CD4-positive, CD25-positive, alpha-beta regulatory T cell (primary cell): ENCODE results near the gene PEX3. TPM values are rescaled to one million over a fixed set of nuclear protein-coding genes. Genes with fewer than 3 reads are reported as not detected.
"Not testable (repeated sequence)": the region's sequence is repeated elsewhere in the genome, so short reads cannot be mapped to it uniquely, and the experiment has no call there.

Experiments used
- ATAC-seq, 2 donors: fragments of 150-1000 bp; cut with Tn5 transposase; one replicate each; pipeline ENCODE4 v1.10.0; 2021; ENCODE audit warnings: low read depth in 2 of 2, moderate number of reproducible peaks in 2 of 2, moderate library complexity in 1 of 2
- DNase-seq, 3 donors: peaks; one replicate each; pipeline versions ENCODE4 v3.0.0 to v3.0.0-alpha.2; 2012 to 2022; ENCODE audit warnings: mixed read lengths in 1 of 3
- H3K27ac ChIP-seq: one replicate; pipeline ENCODE4 v1.7.0; 2013; ENCODE audit warnings: mild to moderate bottlenecking, low read length; ENCODE audit not compliant: insufficient read depth, poor library complexity, severe bottlenecking
- H3K27me3 ChIP-seq: one replicate; pipeline ENCODE4 v1.7.0; 2013; ENCODE audit warnings: low read length; ENCODE audit not compliant: control insufficient read depth, insufficient read depth
- H3K36me3 ChIP-seq: one replicate; pipeline ENCODE4 v1.7.0; 2013; ENCODE audit warnings: mild to moderate bottlenecking, low read length, moderate library complexity; ENCODE audit not compliant: control insufficient read depth, insufficient read depth
- H3K4me1 ChIP-seq: 2 replicates; pipeline ENCODE4 v1.7.0; 2013; ENCODE audit warnings: mild to moderate bottlenecking, low read length; ENCODE audit not compliant: insufficient read depth, control insufficient read depth, poor library complexity, severe bottlenecking
- H3K4me3 ChIP-seq: one replicate; pipeline ENCODE4 v1.7.0; 2013; ENCODE audit warnings: low read depth, mild to moderate bottlenecking, low read length, moderate library complexity
- H3K9me3 ChIP-seq, 2 experiments: 1 replicate in 1 of 2; 2 replicates in 1 of 2; pipeline ENCODE4 v1.7.0; 2013; ENCODE audit warnings: low read length in 2 of 2, mild to moderate bottlenecking in 1 of 2, moderate library complexity in 1 of 2; ENCODE audit not compliant: control insufficient read depth in 2 of 2
- H3K27ac Mint-ChIP-seq, 3 donors: one replicate each; pipeline ENCODE4 v1.8.0; 2020 to 2022; ENCODE audit warnings: mild to moderate bottlenecking in 3 of 3, mixed read lengths in 3 of 3, moderate library complexity in 2 of 3
- H3K27me3 Mint-ChIP-seq: one replicate; pipeline ENCODE4 v1.8.0; 2022; ENCODE audit warnings: mild to moderate bottlenecking, mixed read lengths
- H3K36me3 Mint-ChIP-seq: one replicate; pipeline ENCODE4 v1.8.0; 2020; ENCODE audit warnings: mixed read lengths
- H3K4me1 Mint-ChIP-seq, 4 donors: one replicate each; pipeline ENCODE4 v1.8.0; 2020 to 2022; ENCODE audit warnings: mixed read lengths in 4 of 4, mild to moderate bottlenecking in 1 of 4
- H3K4me3 Mint-ChIP-seq, 4 donors: one replicate each; pipeline ENCODE4 v1.8.0; 2020 to 2022; ENCODE audit warnings: mild to moderate bottlenecking in 4 of 4, mixed read lengths in 4 of 4, moderate library complexity in 3 of 4
- H3K9me3 Mint-ChIP-seq, 7 donors: one replicate each; pipeline ENCODE4 v1.8.0; 2020 to 2022; ENCODE audit warnings: mixed read lengths in 7 of 7, mild to moderate bottlenecking in 3 of 7, moderate library complexity in 2 of 7
- polyA plus RNA-seq, 4 donors: library from polyadenylated mRNA; unstranded; fragments of 300-500 nt; fragmentation: Illumina TruSeq; gene quantifications; one replicate each; pipeline ENCODE4 v1.2.3, GENCODE V29; 2021
- total RNA-seq: library from RNA; stranded (reverse); gene quantifications from one replicate; pipeline ENCODE4 v1.2.3, GENCODE V29; 2022

Gene PEX3
- total and polyA plus RNA-seq, 5 donors from 2014 or later = 12.8 to 29.6 (median 24.9) TPM

DNA sequence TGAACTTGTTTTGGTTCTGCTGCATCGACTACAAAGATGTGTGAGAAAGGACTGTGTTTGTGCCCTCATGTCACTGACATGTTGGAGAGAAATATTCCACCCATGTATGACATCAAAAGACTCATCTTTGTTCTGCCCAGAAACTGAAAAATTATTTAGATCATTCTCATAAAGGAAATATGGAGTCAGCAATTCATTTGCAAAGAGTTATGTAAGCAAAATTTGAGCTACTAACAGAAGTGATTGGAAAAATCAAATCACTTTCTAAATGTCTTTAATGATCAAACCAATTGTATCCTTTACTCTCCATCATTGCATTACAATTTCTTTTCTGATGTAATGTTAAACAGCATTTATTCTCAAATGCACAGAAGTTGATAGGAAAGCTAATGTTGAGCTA lies 19.4 kb upstream of the PEX3 start:
- Mint-ChIP-seq H3K4me3 (no peak overlapping the region), H3K9me3 (no peaks in the 10 kb centered on the region), H3K27ac (peak overlapping the region in 1 of 3 donors; percentile 33), H3K4me1 (peaks cover 0 to 13% (median 3%) of the 10 kb centered on the region in 4 donors), H3K36me3 (peaks cover 31% of the 10 kb centered on the region), H3K27me3 (no peaks in the 10 kb centered on the region)
- H3K4me3 ChIP-seq = no peak overlapping the region
- H3K36me3 ChIP-seq = peaks cover 11% of the 10 kb centered on the region
- DNase-seq = no peak
- H3K4me1 ChIP-seq = no peaks in the 10 kb centered on the region
- H3K9me3 ChIP-seq = no peaks in the 10 kb centered on the region
- ATAC-seq = no peak
- H3K27me3 ChIP-seq = no peaks in the 10 kb centered on the region
- H3K27ac ChIP-seq = no peak overlapping the region

DNA sequence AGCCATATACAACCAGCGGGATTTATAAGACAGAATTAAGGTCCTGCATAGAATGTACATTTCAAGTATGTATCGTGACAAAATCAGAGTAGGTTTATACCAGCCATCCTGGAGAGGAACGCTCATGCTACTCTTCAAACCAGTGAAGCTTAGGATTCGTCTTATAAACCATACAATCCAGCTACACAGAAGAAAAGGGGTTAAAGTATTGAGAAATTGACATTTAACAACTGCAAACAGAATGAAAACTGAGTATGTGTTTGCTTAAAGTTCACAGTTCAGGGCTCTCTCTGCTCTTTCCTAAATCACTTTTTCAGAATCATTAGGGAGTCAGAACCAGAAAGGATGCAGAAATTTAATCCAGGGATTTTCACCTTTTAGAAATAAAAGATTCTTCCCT lies 18.0 kb upstream of the PEX3 start:
- ATAC-seq (no peak), DNase-seq (no peak)
- peaks cover 15% of the 10 kb centered on the region for H3K36me3 ChIP-seq
- peaks cover 0 to 11% (median 0%) of the 10 kb centered on the region in 4 donors for H3K4me1 Mint-ChIP-seq
- H3K9me3 Mint-ChIP-seq = no peaks in the 10 kb centered on the region
- no peaks in the 10 kb centered on the region for H3K27me3 Mint-ChIP-seq
- no peak overlapping the region for H3K27ac Mint-ChIP-seq
- no peak overlapping the region for H3K4me3 ChIP-seq
- no peaks in the 10 kb centered on the region for H3K27me3 ChIP-seq
- no peak overlapping the region for H3K4me3 Mint-ChIP-seq
- no peak overlapping the region for H3K27ac ChIP-seq
- peaks cover 35% of the 10 kb centered on the region for H3K36me3 Mint-ChIP-seq
- no peaks in the 10 kb centered on the region for H3K9me3 ChIP-seq
- H3K4me1 ChIP-seq = no peaks in the 10 kb centered on the region

DNA sequence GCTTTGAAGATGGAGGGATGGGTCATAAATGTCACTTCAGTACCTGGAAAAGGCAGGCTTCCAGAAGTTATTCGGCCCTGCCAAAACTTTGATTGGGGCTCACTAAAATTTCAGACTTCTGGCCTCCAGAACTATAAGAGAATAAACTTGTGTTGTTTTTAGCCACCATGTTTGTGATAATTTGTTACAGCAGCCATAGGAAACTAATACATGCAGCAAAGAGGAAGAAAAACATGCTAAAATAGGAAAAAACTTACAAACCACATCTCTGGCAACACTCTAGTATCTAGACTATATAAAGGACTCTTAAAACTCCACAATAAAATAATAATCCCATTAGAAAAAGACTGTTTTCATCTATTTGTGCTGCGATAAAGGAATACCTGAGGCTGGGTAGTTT lies 9.6 kb upstream of the PEX3 start:
- H3K4me3 ChIP-seq = peak overlapping the region; percentile 53
- peak overlapping the region; percentile 74 for H3K27ac ChIP-seq
- peaks cover 0 to 4% (median 0%) of the 10 kb centered on the region in 7 donors for H3K9me3 Mint-ChIP-seq
- peaks cover 45% of the 10 kb centered on the region for H3K36me3 Mint-ChIP-seq
- DNase-seq (no peak), ATAC-seq (no peak)
- peaks cover 10% of the 10 kb centered on the region for H3K36me3 ChIP-seq
- H3K27me3 ChIP-seq = no peaks in the 10 kb centered on the region
- H3K4me1 Mint-ChIP-seq = peaks cover 32 to 39% (median 34%) of the 10 kb centered on the region in 4 donors
- H3K9me3 ChIP-seq = no peaks in the 10 kb centered on the region
- H3K27ac Mint-ChIP-seq = peak overlapping the region; percentile 58 to 90 (median 88)
- H3K27me3 Mint-ChIP-seq = no peaks in the 10 kb centered on the region
- H3K4me3 Mint-ChIP-seq = no peak overlapping the region
- peaks cover 12% of the 10 kb centered on the region for H3K4me1 ChIP-seq

DNA sequence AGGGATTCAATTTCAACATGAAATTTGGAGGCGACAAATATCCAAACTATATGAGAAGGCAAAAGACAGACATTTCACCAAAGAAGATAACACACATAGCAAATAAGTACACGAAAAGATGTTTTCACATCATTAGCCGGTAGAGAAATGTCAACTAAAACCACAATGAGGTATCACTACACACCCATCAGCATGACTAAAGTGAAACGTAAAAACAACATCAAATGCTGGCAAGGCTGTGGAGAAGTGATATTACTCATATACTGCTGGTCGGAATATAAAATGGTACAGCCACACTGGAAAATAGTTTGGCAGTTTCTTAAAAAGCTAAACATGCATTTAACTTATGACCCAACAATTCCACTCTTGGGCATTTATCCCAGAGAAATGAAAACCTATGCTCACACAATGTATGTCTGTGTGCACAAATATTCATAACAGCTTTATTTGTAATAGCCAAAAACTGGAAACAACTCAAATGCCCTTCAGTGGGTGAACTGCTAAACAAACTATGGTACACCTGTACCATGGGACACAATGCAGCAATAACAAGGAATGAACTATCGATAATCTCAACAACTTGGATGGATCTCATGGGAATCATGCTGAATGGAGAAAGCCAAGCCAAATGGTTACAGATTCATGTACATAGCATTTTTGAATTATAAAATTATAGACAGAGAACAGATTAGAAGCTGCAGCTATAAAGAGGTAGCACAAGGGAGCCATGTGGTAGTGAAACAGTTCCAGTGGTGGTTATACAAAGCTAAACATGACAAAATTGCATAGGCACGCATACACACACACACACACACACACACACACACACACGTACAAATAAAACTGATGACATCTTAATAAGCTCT lies 8.7 kb upstream of the PEX3 start:
- H3K4me3 Mint-ChIP-seq = peak overlapping the region in 2 of 4 donors; percentile 10 to 18
- Histone ChIP-seq H3K4me1 (peaks cover 12% of the 10 kb centered on the region), H3K27me3 (no peaks in the 10 kb centered on the region), H3K4me3 (peak overlapping the region; percentile 53), H3K9me3 (no peaks in the 10 kb centered on the region), H3K27ac (peak overlapping the region; percentile 74), H3K36me3 (peaks cover 4% of the 10 kb centered on the region)
- peaks cover 39% of the 10 kb centered on the region for H3K36me3 Mint-ChIP-seq
- H3K4me1 Mint-ChIP-seq = peaks cover 34 to 43% (median 35%) of the 10 kb centered on the region in 4 donors
- ATAC-seq = peak; percentile 95 to 96
- H3K27ac Mint-ChIP-seq = peak overlapping the region; percentile 58 to 90 (median 88)
- peaks cover 0 to 4% (median 0%) of the 10 kb centered on the region in 7 donors for H3K9me3 Mint-ChIP-seq
- H3K27me3 Mint-ChIP-seq = no peaks in the 10 kb centered on the region
- DNase-seq = peak in 2 of 3 donors; percentile 53 to 89

DNA sequence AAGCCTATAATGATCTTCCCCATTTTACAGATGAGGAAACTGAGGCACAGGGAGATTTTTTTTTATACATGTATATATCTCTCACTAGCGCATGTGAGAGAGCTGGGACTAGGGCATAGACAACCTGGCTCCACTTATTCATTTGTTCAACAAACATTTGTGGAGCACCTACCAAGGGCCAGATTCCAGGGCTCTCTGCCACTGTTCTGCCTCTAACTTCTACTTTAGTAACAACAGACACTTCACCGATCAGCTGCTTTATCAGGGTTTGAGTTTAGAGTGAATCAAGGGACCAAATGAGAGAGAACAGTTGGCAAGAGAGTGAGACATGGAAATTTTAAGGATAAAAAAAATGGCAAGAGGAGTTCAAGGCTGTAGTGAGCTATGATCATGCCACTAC lies 7.5 kb upstream of the PEX3 start:
- Mint-ChIP-seq H3K4me3 (no peak overlapping the region), H3K27me3 (no peaks in the 10 kb centered on the region), H3K4me1 (peaks cover 38 to 46% (median 39%) of the 10 kb centered on the region in 4 donors), H3K27ac (peak overlapping the region in 2 of 3 donors; percentile 44 to 58), H3K9me3 (peaks cover 0 to 4% (median 0%) of the 10 kb centered on the region in 7 donors), H3K36me3 (peaks cover 36% of the 10 kb centered on the region)
- H3K4me3 ChIP-seq = no peak overlapping the region
- ATAC-seq (no peak), DNase-seq (no peak)
- H3K27ac ChIP-seq = no peak overlapping the region
- peaks cover 4% of the 10 kb centered on the region for H3K36me3 ChIP-seq
- H3K9me3 ChIP-seq = no peaks in the 10 kb centered on the region
- no peaks in the 10 kb centered on the region for H3K27me3 ChIP-seq
- H3K4me1 ChIP-seq = peaks cover 12% of the 10 kb centered on the region

DNA sequence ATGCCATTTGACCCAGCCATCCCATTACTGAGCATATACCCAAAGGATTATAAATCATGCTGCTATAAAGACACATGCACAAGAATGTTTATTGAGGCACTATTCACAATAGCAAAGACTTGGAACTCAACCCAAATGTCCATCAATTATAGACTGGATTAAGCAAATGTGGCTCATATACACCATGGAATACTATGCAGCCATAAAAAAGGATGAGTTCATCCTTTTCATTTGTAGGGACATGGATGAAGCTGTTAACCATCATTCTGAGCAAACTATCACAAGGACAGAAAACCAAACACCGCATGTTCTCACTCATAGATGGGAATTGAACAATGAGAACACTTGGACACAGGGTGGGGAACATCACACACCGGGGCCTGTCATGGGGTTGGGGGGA lies 2.7 kb upstream of the PEX3 start:
- ATAC-seq, H3K36me3 Mint-ChIP-seq, H3K36me3 ChIP-seq, H3K27me3 Mint-ChIP-seq, H3K9me3 ChIP-seq, H3K9me3 Mint-ChIP-seq, H3K4me3 ChIP-seq, H3K27ac ChIP-seq, DNase-seq, H3K27me3 ChIP-seq: not testable (repeated sequence)
- peaks cover 29% of the 10 kb centered on the region for H3K4me1 ChIP-seq
- H3K27ac Mint-ChIP-seq = peak overlapping the region in 1 of 3 donors; percentile 74
- peaks cover 36 to 54% (median 44%) of the 10 kb centered on the region in 4 donors for H3K4me1 Mint-ChIP-seq
- H3K4me3 Mint-ChIP-seq = peak overlapping the region in 3 of 4 donors; percentile 8 to 46 (median 27)

DNA sequence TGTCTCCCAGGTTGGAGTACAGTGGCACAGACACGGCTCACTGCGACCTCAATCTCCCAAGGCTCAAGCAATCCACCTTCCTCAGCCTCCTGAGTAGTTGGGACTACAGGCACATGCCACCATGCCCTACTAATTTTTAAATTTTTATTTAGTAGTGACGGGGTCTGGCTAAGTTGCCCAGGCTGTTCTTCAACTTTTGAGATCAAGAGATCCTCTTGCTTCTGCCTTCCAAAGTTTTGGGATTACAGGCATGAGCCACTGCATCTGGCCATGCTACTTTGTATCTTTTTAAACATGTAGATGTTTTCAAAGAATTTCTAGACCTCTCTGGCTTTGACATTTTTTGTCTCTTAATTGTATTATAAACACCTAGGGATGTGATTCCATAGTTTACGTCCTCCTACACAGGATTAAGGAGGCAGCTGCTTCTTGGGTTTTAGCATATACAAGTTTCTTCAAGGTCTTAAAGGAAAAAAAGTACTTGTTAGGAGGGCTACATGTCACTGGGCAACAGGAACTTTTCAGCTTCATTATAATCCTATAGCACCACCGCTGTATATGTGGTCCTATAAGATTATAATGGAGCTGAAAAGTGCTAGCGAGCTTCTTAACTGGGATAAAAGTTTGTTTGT lies 1.4 kb upstream of the PEX3 start:
- no peaks in the 10 kb centered on the region for H3K36me3 ChIP-seq
- peak overlapping the region; percentile 94 to 99 (median 99) for H3K4me3 Mint-ChIP-seq
- H3K4me1 Mint-ChIP-seq = peaks cover 33 to 59% (median 48%) of the 10 kb centered on the region in 4 donors
- no peaks in the 10 kb centered on the region for H3K27me3 Mint-ChIP-seq
- no peaks in the 10 kb centered on the region for H3K9me3 ChIP-seq
- no peaks in the 10 kb centered on the region for H3K9me3 Mint-ChIP-seq
- H3K4me1 ChIP-seq = peaks cover 35% of the 10 kb centered on the region
- peak overlapping the region in 1 of 3 donors; percentile 97 for H3K27ac Mint-ChIP-seq
- ATAC-seq = no peak
- peak overlapping the region; percentile 98 for H3K4me3 ChIP-seq
- DNase-seq = no peak
- H3K27me3 ChIP-seq = no peaks in the 10 kb centered on the region
- H3K36me3 Mint-ChIP-seq = peaks cover 9% of the 10 kb centered on the region
- H3K27ac ChIP-seq = peak overlapping the region; percentile 79
